NT2/D1 (cell line): ENCODE results near the gene ORMDL2.

ENCODE experiments used
- DNase-seq: peaks from one replicate; pipeline ENCODE4 v3.0.0-alpha.2; 2011; ENCODE audit warnings: low read depth, low spot score
- H3K27me3 ChIP-seq: 2 replicates; pipeline ENCODE4 v1.6.0; 2011; ENCODE audit warnings: mild to moderate bottlenecking; ENCODE audit not compliant: insufficient read length, insufficient read depth
- H3K36me3 ChIP-seq: 2 replicates; pipeline ENCODE4 v1.6.1; 2011; ENCODE audit warnings: mild to moderate bottlenecking, low read length, mixed read lengths; ENCODE audit not compliant: insufficient read depth, insufficient read length
- H3K4me1 ChIP-seq: 2 replicates; pipeline ENCODE4 v1.5.1; 2011; ENCODE audit not compliant: insufficient read depth, insufficient read length
- H3K4me3 ChIP-seq: 2 replicates; pipeline ENCODE4 v1.5.1; 2011; ENCODE audit warnings: low read depth; ENCODE audit not compliant: insufficient read length
- H3K9ac ChIP-seq: 2 replicates; pipeline ENCODE4 v1.6.0; 2011; ENCODE audit warnings: low read depth; ENCODE audit not compliant: insufficient read length
- H3K9me3 ChIP-seq: 2 replicates; pipeline ENCODE4 v1.5.1; 2011; ENCODE audit warnings: mild to moderate bottlenecking, low read length; ENCODE audit not compliant: insufficient read depth
- SUZ12 ChIP-seq: IDR thresholded peaks from 2 replicates; pipeline ENCODE4 v1.6.1; 2011; ENCODE audit not compliant: insufficient read length, insufficient read depth; ENCODE audit errors: extremely low read depth
- YY1 ChIP-seq: IDR thresholded peaks from 2 replicates; pipeline ENCODE4 v1.6.1; 2011; ENCODE audit not compliant: insufficient read length, insufficient read depth
- ZNF274 ChIP-seq: IDR thresholded peaks from 2 replicates; pipeline ENCODE4 v1.6.1; 2011; ENCODE audit warnings: mild to moderate bottlenecking, low read depth, low read length

Gene ORMDL2

GRCh38 chr12:55795950-55796349 is 21.9 kb upstream of the ORMDL2 start:
- Histone ChIP-seq H3K36me3 (peaks cover 85% of the 10 kb centered on the region), H3K27me3 (no peaks in the 10 kb centered on the region)
- DNase-seq: no peak

GRCh38 chr12:55797068-55797467 is 20.8 kb upstream of the ORMDL2 start:
- Histone ChIP-seq H3K9me3 (no peaks in the 10 kb centered on the region), H3K27me3 (no peaks in the 10 kb centered on the region), H3K4me3 (no peak overlapping the region), H3K9ac (no peak overlapping the region), H3K36me3 (peaks cover 89% of the 10 kb centered on the region), H3K4me1 (no peaks in the 10 kb centered on the region)
- DNase-seq: peak; percentile 30
- TF ChIP-seq SUZ12 (no peak), YY1 (no peak)

More at GRCh38 chr12:55795950-55796349, 21.9 kb upstream of the ORMDL2 start:
- Histone ChIP-seq H3K9me3 (no peaks in the 10 kb centered on the region), H3K4me1 (no peaks in the 10 kb centered on the region), H3K4me3 (no peak overlapping the region), H3K9ac (no peak overlapping the region)
- no peak for TF ChIP-seq SUZ12
- no peak for TF ChIP-seq YY1
- TF ChIP-seq ZNF274: no peak

- Histone ChIP-seq H3K4me1 (no peaks in the 10 kb centered on the region), H3K9me3 (no peaks in the 10 kb centered on the region), H3K36me3 (peaks cover 90% of the 10 kb centered on the region), H3K27me3 (no peaks in the 10 kb centered on the region), H3K4me3 (no peak overlapping the region), H3K9ac (no peak overlapping the region)
- no peak for TF ChIP-seq SUZ12
- no peak for TF ChIP-seq YY1
- TF ChIP-seq ZNF274: no peak
- DNase-seq: no peak
These were observed 20.3 kb upstream of the ORMDL2 start for GRCh38 chr12:55797550-55797949.

GRCh38 chr12:55806982-55807381 is 10.9 kb upstream of the ORMDL2 start:
- no peak for DNase-seq
- Histone ChIP-seq H3K9me3 (no peaks in the 10 kb centered on the region), H3K27me3 (no peaks in the 10 kb centered on the region), H3K9ac (no peak overlapping the region), H3K4me3 (no peak overlapping the region), H3K4me1 (no peaks in the 10 kb centered on the region), H3K36me3 (peaks cover 54% of the 10 kb centered on the region)
- TF ChIP-seq ZNF274 (no peak), YY1 (no peak), SUZ12 (no peak)

GRCh38 chr12:55809274-55809673 is 8.6 kb upstream of the ORMDL2 start:
- DNase-seq: no peak
- no peaks in the 10 kb centered on the region for H3K9me3 ChIP-seq
- H3K4me3 ChIP-seq: no peak overlapping the region
- TF ChIP-seq YY1 (no peak), ZNF274 (no peak)
- no peaks in the 10 kb centered on the region for H3K4me1 ChIP-seq
- no peaks in the 10 kb centered on the region for H3K27me3 ChIP-seq
- peaks cover 54% of the 10 kb centered on the region for H3K36me3 ChIP-seq
- no peak overlapping the region for H3K9ac ChIP-seq

GRCh38 chr12:55812088-55812487 is 5.8 kb upstream of the ORMDL2 start:
- no peak overlapping the region for H3K4me3 ChIP-seq
- no peaks in the 10 kb centered on the region for H3K4me1 ChIP-seq
- DNase-seq: no peak
- no peak overlapping the region for H3K9ac ChIP-seq
- no peaks in the 10 kb centered on the region for H3K9me3 ChIP-seq
- no peak for TF ChIP-seq ZNF274
- no peak for TF ChIP-seq SUZ12
- no peak for TF ChIP-seq YY1
- H3K36me3 ChIP-seq: peaks cover 64% of the 10 kb centered on the region
- no peaks in the 10 kb centered on the region for H3K27me3 ChIP-seq

GRCh38 chr12:55814257-55814656 is 3.6 kb upstream of the ORMDL2 start:
- no peak overlapping the region for H3K4me3 ChIP-seq
- no peaks in the 10 kb centered on the region for H3K9me3 ChIP-seq
- no peak for DNase-seq
- H3K4me1 ChIP-seq: no peaks in the 10 kb centered on the region
- no peak overlapping the region for H3K9ac ChIP-seq
- TF ChIP-seq YY1 (no peak), SUZ12 (no peak), ZNF274 (no peak)
- H3K27me3 ChIP-seq: no peaks in the 10 kb centered on the region
- peaks cover 56% of the 10 kb centered on the region for H3K36me3 ChIP-seq

GRCh38 chr12:55815473-55815872 is 2.4 kb upstream of the ORMDL2 start:
- H3K4me1 ChIP-seq: no peaks in the 10 kb centered on the region
- H3K27me3 ChIP-seq: no peaks in the 10 kb centered on the region
- no peaks in the 10 kb centered on the region for H3K9me3 ChIP-seq
- H3K36me3 ChIP-seq: peaks cover 65% of the 10 kb centered on the region
- H3K9ac ChIP-seq: no peak overlapping the region
- no peak for DNase-seq
- H3K4me3 ChIP-seq: peak overlapping the region; percentile 91
- no peak for TF ChIP-seq ZNF274
- TF ChIP-seq YY1: no peak
- no peak for TF ChIP-seq SUZ12
